Esophagus muscularis mucosa (tissue), 4 donors: ENCODE data around the gene TM4SF18.

Experiments
- EP300 ChIP-seq: sonication (generic); formaldehyde crosslinking; IDR thresholded peaks from one replicate; pipeline ENCODE4 v1.6.1; 2017; ENCODE audit warnings: antibody characterized with exemption
- POLR2A ChIP-seq: fragments of 450-650 bp; IDR thresholded peaks from one replicate; pipeline ENCODE4 v1.6.1; 2017; ENCODE audit warnings: antibody characterized with exemption, moderate library complexity, mild to moderate bottlenecking, low read depth
- POLR2AphosphoS5 ChIP-seq, 2 donors: sonication (generic); formaldehyde crosslinking; IDR thresholded peaks; one replicate each; pipeline ENCODE4 v1.6.1; 2017; ENCODE audit warnings: antibody characterized with exemption in 2 of 2
- TF ChIP-seq, protein P1 (sequence below), 3 experiments: fragments of 200-600 bp in 2 of 3; fragments of 450-650 bp in 1 of 3; sonication (generic) in 2 of 3; IDR thresholded peaks; one replicate each; pipeline ENCODE4 v1.5.1; 2017 to 2019; ENCODE audit warnings: antibody characterized with exemption in 3 of 3, mild to moderate bottlenecking in 2 of 3, moderate library complexity in 1 of 3

DNA sequence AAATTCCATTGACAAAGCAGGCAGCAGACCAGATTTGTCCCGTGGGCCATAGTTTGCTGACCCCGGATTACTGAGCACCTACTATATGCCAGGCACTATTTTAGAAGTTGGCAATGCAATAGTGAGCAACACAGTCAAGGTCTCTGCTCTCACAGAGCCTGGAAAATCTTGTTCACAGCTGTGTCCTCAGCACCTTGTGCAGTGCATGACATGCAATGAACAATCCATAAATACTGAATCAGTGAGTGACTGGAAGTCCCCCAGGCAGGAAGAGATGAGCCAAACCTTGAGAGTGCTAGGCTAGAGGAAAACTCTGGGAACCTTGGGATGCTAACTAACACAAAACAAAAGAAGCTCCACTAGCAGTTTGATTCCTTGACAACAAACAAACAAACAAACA, 29.6 kb upstream of the TM4SF18 start:
- TF ChIP-seq, protein P1, sequence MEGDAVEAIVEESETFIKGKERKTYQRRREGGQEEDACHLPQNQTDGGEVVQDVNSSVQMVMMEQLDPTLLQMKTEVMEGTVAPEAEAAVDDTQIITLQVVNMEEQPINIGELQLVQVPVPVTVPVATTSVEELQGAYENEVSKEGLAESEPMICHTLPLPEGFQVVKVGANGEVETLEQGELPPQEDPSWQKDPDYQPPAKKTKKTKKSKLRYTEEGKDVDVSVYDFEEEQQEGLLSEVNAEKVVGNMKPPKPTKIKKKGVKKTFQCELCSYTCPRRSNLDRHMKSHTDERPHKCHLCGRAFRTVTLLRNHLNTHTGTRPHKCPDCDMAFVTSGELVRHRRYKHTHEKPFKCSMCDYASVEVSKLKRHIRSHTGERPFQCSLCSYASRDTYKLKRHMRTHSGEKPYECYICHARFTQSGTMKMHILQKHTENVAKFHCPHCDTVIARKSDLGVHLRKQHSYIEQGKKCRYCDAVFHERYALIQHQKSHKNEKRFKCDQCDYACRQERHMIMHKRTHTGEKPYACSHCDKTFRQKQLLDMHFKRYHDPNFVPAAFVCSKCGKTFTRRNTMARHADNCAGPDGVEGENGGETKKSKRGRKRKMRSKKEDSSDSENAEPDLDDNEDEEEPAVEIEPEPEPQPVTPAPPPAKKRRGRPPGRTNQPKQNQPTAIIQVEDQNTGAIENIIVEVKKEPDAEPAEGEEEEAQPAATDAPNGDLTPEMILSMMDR (IDR thresholded peaks at IDR 0.05): no peak
- no peak for TF ChIP-seq POLR2A
- no peak for TF ChIP-seq POLR2AphosphoS5 (IDR thresholded peaks at IDR 0.05)
- no peak for TF ChIP-seq EP300
